NCI-H69 (cell line): ENCODE data around the gene CIB4.

ENCODE experiments used
- DNase-seq: peaks from one replicate; lab custom pipeline; 2025; lab: John Stamatoyannopoulos, UW

Gene CIB4

GRCh38 chr2:26606847-26607190, 34.3 kb downstream of the CIB4 start:
- peak; percentile 61 for DNase-seq

DNA sequence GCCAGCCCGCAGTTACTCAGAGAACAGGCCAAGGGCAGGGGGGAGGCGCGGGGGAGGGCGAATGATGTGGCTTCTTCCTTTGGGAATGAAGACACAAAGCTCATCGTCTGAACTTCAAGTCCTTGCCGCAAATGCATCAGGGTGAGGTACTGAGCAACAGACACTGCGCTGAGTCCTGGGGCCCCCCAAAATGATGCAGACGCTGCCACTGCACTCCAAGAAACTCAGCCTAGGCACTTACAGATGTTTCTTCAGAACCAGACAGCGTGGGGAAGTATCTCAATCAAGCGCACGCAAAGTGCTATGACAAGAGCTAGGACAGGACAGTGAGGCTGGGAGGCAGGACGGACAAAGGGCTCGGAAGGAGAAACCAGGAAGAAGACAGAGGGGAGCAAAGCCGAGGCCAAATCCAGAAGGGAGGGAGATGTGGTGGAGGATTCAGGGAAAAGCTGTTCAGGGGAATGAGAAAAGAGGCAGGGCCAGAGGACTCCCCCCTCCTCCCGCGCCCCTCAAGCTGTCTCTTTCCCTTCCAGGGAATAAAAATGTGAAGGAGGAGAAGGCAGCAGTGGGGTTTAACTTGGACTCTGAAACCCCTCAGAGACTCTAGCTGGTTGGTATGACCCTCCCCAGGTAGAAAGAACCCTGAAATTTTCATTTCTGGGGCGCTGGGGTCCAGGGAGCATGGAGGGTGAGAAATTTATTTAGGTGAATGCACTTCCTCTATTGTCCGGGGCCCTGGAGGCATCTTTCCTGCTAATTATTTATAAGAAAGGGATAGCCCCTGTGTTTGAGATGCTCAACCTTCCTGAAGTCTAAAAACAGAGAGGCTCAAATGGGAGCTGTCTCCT, 34.9 kb downstream of the CIB4 start:
- DNase-seq: peak; percentile 37

DNA sequence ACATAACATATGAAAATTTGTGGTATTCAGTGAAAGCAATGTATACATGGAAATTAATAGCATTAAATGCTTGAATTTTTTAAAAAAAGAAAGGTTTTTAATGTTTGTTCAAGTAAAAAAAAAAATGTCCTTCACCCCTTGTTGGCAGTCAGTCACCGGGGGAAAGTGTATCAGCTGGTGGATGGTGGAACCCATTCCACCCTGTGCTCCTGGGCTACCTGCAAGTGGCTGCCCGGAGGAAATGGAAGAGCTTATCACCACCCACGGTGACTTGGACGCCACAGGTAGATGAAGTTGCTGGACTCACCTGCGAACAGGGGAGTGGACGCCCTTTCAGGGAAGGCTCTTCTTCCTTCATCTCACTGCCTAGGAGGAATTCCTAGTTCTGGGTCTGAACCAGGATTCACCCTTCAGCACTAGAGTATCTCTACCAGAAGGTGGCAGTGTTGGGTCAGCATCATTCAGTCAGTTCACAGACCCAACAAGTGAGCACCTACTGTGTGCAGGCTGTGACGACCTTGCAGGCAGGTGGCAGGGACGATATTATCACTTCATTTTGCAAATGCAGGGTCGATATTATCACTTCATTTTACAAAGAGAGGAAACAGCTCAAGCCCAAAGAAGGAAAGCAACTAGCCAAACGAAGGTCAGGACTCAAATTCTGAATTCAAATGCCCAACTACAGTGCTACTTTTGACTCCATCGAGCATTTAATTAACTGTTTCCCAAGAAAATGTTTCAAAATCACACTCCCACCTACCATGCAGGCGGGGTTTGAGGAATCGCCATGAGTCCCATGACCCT, 35.8 kb downstream of the CIB4 start:
- DNase-seq: peak; percentile 53

DNA sequence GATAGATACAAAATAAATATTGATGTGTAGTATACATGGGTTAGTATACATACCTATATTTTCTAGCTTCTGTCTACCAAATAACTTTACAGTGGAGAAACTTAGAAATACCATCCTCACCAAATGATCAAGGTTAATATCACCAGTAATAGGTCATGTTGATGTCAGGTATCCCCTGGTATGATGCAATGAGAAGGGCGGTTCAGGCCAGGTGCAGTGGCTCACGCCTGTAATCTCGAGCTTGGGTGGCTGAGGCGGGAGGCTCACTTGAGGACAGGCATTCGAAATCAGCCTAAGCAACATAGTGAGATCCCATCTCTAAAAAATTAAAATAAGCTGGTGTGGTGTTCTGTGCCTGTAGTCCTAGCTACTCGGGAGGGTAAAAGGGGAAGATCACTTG, 38.6 kb downstream of the CIB4 start:
- DNase-seq: no peak

GRCh38 chr2:26599387-26599786, 41.8 kb downstream of the CIB4 start:
- DNase-seq: no peak

- DNase-seq: no peak
Observed at GRCh38 chr2:26598996-26599373, 42.2 kb downstream of the CIB4 start.

GRCh38 chr2:26598336-26598995, 42.7 kb downstream of the CIB4 start:
- DNase-seq: no peak

DNA sequence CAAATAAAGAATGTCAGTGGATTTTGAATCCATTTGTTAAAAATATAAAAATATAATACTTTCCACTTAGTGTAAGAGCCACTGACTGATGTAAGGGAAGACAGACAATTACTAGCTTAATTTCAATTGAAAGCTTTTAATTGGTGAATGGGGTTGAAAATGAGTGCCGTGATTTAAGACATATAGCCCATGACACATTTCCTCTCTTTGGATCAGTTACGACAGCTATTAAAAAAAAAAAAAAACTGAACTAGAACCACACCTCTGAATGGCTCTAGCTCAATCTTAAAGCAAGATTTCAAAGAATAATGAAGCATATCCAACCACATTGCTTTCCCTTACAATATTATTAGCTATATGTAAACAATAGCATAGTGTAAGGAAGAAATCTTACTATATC, 44.0 kb downstream of the CIB4 start:
- peak; percentile 30 for DNase-seq

DNA sequence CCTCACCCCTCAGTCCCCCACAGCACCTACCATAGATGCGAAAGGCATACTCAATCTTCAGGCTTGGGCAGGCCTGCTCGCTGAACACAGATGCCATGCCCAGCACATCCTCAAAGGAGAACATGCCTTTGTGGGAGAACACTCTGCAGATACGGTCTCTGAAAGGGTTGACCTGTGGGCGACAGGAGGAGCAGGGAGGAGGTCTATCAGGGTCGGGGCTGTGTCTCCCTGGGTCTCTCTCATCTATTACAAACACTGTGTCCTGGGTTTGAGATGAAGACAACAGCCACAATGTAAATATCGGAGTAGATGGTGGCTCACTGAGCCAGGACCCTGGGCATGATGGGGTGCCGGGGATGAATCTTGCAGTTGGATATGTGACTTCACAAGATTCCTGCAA, 46.0 kb downstream of the CIB4 start:
- no peak for DNase-seq

GRCh38 chr2:26591619-26592505, 49.3 kb downstream of the CIB4 start:
- no peak for DNase-seq

DNA sequence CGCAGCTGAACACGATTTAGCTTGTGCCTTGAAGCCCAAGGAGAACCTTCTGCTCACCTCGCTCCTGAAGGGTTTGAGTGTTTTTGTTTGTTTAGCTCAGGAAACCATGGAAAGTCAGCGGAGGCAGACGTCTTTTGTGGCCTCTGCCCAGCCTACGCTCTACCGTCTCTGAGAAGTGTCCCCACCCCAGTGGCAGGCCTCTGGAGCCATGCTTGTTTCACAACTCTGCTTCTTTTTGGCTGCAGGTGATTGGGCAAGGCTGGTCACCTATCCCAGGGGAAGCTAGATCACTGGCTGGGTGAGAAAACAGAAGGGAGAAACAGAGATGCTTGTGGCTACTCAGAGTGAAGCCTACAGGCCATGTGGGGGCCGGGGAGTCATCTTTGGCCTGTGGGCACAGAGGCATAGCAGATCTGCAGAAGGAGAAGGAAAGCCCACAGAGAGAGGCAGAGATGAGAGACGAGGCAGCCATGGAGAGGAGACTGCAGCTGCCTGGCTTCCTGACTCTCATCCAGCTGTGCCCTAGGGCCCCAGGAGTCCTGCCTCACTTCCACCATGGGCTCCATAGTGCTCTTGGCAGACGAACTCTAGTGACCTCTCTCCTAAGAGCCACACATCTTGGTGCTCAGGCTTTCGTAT, 50.1 kb downstream of the CIB4 start:
- DNase-seq: peak; percentile 9

GRCh38 chr2:26590508-26590907, 50.7 kb downstream of the CIB4 start:
- DNase-seq: peak; percentile 9

GRCh38 chr2:26588576-26588975, 52.6 kb downstream of the CIB4 start:
- DNase-seq: peak; percentile 3

GRCh38 chr2:26587994-26588393, 53.2 kb downstream of the CIB4 start:
- DNase-seq: peak; percentile 64

DNA sequence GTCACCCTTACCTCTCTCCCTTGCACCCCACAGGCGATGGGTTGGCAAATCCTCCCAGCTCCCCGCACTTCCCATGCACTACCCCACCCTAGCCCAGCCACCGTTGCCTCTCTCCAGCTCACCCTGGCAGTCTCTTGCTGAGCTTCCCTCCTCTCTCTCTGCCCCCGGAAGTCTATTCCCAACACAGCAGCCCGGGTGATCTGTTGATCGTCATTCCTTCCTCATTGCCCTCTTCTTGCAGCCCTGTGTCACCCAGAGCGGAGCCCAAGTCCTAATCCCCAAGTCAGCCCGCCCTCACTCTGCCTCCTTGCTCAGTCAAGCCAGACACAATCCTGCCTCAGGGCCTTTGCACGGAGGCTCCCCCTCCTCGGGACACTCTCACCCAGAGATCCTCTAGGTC, 55.2 kb downstream of the CIB4 start:
- DNase-seq: no peak

DNA sequence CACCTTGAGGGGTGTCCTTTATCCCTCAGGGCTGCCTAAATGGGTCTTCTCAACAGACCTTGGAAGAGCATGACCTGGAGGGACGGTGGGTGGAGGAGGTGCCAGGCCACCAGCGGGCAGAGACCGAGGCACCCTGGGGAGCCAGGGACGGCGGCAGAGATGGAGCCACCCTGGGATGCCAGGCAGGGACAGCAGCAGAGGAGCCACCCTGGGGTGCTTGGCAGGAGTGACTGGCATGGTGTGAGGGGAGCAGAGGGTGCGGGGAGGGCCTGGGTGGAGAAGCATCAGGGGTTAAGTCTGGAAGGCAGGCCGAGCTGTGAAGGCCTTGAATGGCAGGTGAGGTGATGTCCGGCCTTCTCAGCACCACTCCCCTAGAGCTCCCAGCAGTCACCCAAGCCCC, 56.1 kb downstream of the CIB4 start:
- peak; percentile 36 for DNase-seq

GRCh38 chr2:26584656-26585055, 56.5 kb downstream of the CIB4 start:
- DNase-seq: no peak

DNA sequence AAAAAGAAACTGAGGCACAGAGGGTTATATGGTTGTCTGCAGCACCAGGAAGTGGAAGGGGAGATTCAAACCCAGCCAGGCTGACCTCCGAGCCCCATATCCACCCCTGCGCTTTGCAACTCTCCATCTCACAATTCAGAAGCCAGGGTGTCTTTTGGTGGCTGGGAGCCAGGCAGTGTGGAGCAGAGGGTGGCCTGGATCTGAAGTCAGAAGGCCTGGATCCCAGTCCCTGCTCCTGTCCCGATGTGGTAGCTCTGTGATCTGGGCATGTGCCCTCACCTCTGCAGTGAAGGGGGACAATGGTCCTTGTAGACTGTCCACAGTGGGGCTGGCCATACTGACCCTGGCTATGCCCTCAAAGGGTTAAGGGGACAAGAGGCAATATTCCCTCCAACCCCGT, 57.0 kb downstream of the CIB4 start:
- no peak for DNase-seq

DNA sequence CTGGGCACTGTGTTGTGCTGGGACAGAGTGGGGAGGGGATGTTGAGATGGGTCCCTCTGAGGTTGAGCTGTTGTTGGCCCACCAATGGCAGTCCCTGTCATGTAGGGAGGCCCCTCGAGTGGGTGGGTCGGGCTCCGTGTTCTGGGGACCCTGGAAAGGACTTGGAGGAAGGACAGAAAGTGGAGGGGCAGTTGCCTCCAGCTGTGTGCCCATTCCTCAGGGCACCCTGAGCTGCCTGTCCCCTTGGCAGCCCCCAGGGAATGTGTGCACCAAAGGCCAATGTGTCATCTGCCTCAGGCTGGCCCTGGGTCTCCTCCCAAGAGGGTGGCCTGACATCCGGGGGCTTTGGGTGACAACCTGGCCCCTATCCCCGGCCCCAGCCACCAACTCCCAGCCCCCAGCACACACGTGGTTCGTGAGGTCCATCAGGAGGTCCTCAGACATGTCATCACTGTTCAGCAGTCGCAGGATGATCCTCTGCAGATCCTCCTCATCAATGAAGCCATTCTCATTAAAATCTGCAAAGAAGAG, 57.7 kb downstream of the CIB4 start:
- no peak for DNase-seq

DNA sequence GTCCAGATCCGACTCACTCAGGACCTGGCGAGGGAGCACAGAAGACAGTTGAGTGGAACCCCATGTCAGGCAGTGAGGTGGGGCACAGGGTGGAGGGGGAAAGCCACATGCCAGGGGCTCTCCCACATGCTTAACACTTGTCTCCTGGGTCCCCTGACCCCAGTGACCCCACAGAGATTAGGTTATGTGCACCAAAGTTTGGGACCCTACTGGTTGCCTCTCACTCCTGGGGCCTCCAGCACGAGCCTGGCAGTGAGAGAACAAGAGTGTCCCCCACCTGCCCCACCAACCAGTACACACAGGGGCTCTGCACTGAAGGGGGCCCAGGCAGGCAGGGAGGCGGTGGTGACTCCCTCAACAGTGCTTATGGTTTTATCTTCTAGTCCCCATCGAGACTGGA, 58.3 kb downstream of the CIB4 start:
- no peak for DNase-seq
